ENCODE results near the gene UBR1.

The UBR1 gene

DNA sequence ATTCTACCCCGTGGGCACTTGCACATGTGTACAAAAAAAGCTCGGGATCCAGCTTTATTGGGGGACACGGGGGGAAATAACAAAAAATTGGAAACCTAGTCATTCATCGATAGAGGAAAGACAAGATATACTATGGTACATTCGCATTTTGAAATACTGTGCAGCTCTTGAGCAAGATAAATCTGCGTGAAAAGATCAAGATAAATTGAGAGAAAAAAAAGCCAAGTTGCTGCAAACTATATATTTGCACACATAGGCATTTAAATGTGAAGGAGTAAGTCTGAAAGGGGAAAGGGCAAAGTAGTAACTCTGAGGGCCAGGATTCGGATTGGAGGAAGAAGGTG, 620 bp upstream of the UBR1 start:
- no peak for DNase-seq

DNA sequence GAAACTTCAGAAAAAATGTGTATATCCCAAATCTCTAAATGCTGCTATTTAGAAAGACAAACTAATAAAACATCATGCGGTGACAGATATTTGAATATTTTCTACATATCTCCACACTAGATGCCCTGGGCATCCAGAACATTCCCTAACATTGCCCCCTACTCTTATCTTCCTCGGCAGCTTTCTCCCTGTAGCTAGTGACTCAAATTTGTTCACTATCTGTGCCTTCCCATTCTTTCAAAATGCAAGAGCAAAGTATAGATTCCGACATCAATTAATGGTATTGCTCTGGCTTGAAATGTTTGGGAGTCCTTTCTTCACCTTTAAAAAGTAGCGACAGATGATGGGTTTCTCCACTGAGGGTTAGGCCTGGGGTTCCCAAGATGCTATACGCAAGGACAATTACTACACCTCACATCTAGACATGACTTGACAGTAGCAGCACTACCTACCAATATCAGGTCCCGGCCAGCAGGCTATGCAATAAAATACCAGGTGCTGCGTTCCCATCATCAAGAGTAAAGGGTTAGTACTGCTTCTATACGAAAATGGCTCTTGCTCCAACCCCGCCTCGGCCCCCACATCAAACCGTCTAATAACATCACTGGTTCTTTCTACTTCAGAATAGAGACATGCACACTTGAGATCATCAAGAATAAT, 631 bp downstream of the UBR1 start:
- DNase-seq, result no peak

DNA sequence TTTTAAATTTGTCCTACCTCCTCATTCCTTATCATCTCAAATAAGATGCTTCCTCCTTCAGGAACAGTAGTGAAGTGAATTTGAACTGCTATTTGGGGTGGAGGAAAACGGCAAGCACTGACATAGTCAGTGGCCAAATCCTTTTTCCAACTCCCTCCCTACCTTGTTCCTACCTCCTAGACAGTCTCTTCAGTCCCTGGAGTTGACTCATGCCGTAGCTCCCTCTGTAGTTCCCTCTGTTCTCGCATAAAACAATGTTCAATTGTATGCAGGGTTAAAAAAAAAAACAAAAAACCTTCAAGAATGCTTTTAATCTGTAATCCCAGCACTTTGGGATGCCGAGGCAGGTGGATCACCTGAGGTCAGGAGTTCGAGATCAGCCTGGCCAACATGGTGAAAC, 1.4 kb downstream of the UBR1 start:
- DNase-seq, result no peak

DNA sequence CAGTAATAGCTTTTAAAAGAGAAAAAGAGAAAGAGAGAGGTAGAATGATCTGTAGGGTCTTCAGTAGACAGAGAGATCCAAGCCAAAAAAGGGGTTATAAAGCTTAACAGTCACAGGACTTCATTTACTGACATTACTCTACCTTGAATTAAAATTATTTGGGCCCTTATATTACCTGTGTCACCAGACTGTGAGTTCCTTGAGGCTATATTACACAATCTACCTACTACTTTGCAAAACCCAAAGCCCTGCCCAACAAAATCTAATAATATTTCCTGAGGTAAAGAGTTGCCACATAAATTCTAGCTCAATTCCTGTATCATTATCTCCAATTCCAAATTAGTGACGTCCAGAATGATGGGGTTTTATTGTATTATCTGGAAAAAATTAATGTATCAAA, 1.9 kb downstream of the UBR1 start:
- DNase-seq, result no peak

DNA sequence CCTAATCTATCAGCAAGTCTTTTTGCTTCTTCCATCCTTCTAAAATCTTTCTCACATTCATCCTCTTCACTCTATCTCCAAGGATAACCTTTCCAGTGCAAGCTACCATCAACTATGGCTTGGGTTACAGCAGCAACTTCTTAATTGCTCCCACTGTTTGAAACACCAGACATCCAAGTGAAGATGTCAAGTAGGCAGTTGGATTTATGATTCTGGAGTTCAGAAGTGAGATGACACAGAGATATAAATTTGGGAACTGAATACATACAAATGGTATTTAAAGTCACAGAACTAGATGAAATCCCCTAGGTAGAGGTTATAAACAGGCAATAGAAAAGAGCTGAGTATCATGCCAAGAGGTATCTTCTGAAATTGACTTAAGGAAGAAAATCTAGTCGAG, 3.7 kb downstream of the UBR1 start:
- DNase-seq, result no peak

DNA sequence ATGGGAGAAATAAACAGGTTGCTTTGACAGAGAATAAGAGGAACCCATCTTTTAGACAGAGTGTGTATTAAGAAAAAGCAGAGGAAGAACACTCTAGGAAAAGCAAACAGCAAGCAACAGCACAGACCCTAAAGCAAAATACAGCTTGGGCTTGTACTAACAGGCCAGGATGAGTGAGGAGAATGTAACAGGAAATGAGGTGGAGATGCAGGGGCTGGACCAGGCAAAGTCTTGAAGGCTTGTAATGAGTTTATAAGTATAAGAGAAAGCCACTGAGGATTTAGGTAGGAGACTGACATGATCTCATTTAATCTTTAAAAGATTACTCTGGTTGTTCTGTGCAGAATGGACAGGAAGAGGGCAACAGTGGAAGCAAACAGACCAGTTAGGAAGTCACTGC, 4.9 kb downstream of the UBR1 start:
- DNase-seq, result no peak

DNA sequence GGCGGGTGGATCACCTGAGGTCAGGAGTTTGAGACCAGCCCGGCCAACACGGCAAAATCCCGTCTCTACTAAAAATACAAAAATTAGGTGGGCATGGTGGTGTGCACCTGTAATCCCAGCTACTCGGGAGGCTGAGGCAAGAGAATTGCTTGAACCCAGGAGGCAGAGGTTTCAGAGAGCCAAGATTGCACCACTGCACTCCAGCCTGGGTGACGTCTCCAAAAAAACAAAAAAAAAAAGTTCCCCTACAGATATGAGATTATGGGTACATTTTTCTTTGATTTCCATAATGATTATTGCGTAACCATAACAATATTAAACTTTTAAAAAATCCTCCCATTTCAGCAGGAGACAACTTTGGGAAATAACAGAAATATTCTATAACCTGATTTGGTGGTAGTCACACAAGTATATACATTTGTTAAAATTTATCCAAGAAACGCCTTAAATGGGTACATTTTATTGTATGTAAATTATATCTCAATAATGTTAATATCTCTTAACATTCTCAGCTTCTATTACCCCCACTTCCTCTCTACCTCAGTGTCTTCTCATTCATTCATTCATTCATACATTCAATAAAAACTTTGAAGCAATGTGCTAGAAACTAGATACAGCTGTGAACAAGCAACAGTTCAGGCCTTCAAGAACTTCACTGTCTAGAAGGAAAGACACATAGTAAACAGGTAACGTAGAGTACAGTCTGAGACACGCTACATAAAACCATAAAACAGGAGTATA, 6.6 kb downstream of the UBR1 start:
- no peak for DNase-seq

DNA sequence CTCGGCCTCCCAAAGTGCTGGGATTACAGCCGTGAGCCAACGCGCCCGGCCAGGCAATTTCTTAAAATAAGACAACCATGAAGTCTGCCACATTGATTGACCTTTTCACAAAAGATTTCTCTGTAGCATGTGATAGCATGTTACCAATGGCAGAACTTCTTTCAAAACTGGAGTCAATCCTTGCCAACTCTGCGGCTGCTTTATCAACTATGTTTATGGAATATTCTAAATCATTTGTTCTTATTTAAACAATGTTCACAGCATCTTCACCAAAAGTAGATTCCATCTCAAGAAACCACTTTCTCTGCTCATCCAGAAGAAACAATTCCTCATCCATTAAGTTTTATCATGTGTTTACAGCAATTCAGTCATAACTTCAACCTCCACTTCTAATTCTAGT, 9.4 kb downstream of the UBR1 start:
- DNase-seq, result no peak

DNA sequence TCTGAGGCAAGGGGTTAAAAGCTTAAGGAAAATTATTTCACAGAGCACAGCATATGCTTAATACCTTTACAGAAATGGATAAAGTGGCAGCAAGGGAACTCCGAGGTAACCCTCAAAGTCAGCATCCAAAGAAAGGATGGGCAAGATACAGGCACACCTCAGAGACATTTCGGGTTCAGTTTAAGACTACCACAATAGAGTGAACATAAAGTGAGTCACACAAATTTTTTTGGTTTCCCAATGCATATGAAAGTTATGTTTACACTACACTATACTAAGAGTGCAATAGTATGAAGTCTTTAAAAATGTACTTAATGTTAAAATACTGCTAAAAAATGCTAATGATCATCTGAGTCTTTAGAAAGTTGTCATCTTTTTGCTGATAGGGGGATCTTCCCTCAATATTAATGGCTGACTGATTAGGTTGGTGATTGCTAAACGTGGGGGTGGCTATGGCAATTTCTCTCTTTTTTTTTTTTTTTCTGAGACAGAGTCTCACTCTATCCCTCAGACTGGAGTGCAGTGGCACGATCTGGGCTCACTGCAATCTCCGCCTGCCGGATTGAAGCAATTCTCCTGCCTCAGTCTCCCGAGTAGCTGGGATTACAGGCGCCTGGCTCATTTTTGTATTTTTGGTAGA, 10.0 kb downstream of the UBR1 start:
- DNase-seq, result no peak

DNA sequence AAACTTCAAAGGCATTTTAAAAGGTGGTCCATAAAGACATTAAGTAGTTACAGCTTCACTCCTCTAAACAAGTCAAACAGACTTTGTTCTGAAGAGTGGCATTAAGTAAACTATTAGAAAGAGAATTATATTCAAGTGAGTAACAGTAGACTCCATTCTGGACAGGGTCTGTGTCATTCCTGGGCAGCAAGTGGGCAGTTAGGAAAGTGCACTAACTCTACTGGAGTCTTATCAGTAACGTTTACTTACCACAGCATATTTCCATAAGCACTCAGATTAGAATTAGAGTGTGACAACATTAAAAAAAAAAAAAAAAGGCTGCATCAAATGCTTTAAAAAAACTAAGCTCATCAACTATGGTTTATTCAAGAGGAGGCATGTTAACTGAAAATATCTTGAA, 10.6 kb downstream of the UBR1 start:
- DNase-seq, result no peak

DNA sequence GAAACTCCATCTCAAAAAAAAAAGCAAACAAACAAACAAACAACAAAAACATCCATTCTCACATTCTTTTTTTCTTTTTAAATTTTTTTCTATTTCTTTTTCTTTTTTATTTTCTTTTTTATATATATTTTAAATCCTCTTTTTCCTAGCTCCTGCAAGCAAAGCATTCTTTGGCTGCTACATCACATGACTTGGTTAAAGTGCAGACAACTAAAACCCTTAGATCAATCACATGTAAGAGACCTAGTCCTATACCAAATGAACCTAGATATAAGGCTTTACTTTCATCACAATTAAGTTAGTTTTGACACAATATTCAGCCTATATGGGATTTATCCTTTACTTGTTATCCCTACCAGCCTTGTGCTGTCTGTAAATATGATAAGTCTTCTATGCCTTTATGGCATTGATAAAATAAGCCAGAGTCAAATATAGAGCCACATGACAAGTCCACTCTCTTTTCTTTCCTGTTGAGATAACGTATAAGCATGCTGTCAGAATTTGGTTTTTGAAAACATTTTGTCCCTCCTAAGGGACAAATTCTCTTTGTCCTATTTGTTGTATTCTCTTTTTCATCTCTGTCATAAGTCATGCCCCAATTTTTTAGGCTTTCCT, 11.3 kb downstream of the UBR1 start:
- no peak for DNase-seq

DNA sequence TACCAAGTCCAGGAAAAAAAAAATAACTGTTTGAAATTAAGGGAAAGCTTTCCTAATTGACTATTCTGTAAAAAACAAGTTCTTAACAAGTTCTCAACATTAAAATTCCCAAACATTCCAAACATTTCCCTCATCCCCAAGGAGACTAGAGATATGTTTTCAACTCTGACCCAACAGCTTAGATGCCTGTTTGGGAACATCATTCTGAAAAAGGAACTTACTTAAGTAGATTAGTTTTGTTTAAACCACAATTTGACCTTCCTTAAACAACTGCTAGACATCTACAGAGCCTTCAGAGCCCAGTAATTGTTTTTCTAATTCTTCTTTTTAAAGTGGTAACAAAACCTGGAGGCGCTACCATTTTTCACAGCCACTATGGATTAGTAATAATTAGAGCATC, 12.8 kb downstream of the UBR1 start:
- no peak for DNase-seq

DNA sequence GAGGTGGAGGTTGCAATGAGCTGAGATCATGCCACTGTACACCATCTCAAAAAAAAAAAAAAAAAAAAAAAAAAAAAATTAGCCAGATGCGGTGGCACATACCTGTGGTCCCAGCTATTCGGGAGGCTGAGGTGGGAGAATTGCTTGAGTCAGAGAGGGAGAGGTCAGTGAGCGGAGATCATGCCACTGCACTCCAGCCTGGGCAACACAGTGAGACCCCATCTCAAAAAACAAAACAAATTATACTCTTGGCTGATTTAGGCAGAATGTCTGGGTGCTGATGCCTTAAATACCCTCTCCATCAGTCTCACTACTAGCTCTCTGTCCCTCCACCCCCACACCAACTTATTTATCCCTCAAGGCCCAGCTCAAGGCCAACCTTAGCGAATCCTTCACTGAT, 14.0 kb downstream of the UBR1 start:
- no peak for DNase-seq

DNA sequence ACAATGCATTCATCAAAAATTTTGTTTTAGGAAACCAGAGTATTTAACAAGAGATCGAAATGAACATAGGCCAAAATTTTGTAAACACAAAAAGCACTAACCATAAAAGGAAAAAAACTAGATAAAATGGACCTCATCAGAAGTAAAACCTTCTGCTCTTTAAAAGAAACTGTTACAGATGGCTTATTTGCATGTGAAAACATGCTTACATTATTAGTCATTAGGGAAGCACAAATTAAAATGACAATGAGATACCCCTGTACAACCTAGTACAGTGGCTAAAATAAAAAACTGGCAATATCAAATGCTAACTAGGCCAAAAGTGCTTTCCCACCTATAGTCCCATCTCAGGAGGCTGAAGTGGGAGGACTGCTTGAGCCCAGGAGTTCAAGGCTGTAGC, 19.3 kb downstream of the UBR1 start:
- no peak for DNase-seq

DNA sequence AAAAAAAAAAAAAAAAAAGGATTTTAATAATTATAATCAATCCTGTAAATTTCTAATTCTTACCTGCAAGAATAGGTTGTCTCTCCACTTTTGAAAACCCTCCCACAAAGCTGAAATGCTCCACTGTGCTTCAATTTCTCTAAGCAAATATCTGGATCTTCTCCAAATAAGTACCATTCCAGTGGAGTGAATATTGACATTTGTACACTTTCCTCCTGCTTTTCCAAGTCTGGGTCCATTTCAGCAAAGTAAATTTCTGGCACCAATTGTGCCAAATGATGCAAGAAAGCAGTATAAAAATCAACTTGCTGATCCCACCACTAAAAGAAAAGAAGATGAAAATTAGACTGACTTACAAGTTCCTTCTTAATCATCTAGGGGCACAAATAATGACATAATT, 19.9 kb downstream of the UBR1 start:
- no peak for DNase-seq

DNA sequence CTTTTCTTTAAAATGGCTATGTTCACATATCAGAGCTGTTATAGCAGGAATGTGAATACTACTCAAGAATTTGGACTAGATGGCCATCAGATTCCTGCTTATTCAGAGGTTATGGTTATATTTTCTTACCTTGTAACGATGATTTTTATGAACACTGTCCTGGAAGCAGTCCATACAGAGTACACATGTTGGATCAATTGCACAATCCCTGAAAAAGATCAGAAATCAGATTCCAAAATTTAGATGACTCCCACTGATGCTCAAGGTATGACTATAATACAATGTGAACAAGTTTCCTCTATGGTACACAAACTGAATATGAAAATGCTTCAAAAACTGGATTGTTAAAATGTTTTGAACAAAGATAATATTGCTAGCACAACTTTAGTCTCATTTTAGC, 23.3 kb downstream of the UBR1 start:
- no peak for DNase-seq

DNA sequence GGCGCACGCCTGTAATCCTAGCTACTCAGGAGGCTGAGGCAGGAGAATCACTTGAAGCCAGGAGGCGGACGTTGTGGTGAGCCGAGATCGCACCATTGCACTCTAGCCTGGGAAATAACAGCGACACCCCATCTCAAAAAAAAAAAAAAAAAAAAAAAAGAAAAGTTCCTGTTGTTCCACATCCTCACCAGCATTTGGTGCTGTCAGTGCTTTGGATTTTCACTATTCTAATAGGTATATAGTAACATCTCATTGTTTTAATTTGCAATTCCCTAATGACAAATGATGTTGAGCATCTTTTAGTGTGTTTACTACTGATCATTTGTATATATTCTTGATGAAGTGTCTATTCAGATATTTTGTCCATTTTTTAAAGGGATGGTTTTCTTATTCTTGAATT, 24.6 kb downstream of the UBR1 start:
- DNase-seq, result no peak

DNA sequence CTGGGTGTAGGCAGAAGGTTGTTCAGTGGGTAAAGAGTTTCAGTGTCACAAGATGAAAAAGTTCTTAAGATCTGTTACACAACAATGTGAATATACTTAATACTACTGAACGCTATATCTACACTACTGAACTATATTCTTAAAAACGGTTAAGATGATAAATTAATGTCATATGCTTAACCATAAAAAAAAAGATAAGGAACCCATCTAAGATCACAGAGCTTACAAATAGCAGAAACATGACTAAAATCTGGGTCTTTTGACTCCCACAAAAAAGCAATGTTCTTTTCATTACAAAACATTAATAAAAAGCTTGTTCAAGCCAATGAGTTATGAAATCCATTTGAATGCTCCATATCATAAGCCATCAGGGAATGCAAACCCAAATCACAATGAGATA, 34.4 kb downstream of the UBR1 start:
- no peak for DNase-seq

DNA sequence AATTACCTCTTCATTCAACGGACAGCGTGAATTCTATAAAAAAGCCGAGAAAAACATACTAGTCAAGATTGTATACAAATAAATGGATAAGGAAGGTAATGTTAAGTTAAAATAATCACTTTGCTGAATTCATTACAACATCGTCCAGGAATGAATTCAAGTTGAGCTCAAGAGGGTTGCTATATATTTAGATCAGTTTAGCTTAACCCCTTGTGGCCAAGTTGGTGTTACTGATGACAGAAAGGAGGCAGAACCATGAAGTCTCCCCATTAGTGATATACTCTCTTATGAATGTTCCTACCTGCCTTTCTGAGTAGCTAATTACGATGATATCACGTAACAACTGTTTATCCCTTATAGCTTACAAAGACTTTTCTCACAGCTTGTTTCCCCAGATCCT, 34.9 kb downstream of the UBR1 start:
- DNase-seq, result no peak

DNA sequence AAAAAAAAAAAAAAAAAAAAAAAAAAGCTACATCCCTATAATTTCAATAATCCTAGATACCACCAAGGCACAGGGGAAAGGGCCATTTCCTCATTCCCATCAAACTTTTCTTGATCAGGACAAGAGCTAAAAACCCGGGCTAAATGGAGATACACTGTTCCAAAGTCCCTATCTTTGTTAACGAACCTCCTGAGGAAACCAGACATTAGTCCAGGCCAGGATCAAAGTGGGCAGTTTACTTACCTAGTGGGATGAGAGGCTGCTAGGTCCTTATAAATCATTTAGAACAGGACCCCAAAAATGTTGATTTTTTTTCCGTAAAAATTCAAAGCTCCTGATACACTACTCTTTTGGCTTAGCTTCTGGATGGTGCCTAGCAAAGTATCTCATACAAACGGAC, 35.6 kb downstream of the UBR1 start:
- DNase-seq, result no peak

DNA sequence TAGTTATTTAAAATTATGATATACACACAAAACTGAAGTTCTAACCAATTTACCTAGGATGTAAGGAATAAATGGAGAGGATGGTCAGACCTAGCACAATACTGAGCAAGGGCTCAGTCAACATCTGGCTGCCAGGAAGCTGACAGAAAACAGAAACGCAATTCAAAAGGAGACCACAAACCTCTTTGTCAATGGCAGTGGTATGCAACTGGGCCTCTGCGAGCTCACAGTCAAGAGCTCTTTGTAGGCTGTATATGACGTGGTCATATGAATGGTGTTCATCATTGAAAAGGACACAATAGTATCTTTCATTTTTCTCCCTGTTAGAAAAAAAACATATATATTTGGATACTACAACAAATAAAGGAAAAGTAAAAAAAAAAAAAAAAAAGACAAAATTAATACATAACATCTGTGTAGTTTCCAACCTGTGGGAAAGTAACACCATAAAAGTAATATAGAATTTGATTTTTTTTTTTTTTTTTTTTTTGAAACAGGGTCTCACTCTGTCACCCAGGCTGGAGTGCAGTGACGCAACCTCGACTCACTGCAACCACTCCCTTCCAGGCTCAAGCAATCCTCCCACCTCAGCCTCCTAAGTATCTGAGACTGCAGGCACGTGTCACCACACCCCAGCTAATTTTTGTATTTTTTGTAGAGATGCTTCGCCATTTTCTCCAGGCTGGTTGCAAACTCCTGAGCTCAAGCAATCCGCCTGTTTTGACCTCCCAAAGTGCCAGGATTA, 37.9 kb downstream of the UBR1 start:
- no peak for DNase-seq

DNA sequence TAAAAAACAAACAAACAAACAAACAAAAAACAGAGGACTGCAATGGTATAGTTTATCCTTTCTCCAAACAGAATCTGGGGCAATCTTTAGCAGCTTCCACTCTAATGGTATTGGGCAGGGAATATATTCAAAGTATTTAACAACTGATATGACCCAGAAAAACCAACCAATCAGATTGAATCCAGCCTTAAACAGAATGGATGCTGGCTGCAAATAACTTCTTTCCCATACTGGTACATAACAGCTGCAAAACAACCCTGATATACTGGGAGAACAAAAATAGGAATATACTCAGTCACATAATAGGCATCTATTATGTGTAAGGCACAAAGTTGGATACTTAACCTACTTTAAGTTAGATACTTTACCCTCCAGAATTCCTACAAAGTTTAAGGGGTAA, 49.1 kb downstream of the UBR1 start:
- DNase-seq, result no peak

DNA sequence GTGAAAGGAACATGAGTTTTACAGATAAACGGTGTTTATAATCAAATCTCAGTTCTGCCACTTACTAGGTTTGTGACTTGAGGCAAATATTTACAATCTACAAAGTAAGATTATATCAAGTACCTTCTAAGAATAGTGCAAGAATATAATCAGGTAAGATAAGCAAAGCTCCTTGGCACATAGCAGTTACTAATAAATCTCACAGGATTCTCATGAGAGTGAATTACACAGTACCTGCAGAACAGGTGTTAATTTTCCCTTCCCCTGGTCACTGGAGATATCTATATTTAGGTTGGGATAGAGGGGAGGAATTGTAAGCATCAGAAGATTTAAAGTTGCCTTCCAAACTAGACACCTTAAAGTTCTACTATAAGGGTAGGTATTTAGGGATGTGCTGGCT, 53.0 kb downstream of the UBR1 start:
- DNase-seq, result no peak

DNA sequence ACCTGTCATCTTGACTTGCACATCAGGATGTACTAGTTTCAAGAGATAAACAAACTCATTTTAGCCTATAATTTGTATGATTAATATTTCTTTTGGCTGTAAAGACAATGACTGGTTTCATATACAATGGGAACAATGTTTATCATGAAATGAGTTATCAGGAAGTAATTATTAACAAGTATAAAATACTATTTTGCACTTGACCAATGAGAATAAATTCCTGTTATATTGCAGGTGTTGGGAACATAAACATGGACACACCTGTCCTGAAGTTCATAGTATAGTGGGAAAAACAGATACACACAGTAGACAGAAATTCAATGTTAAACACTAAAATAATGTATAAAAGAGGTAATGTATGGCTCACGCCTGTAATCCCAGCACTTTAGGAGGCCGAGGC, 56.9 kb downstream of the UBR1 start:
- no peak for DNase-seq

All from NCI-H1048 (cell line).